Sciatic nerve (tissue), 2 donors: ENCODE measurements around the gene NCKAP5. TPM values are rescaled to one million over a fixed set of nuclear protein-coding genes. Genes with fewer than 3 reads are reported as not detected.

Experiments
- ATAC-seq: fragments of 200-7000 bp; cut with Tn5 transposase; one replicate; pipeline ENCODE4 v1.9.1; 2020; ENCODE audit warnings: mild to moderate bottlenecking, moderate library complexity
- DNase-seq: peaks from one replicate; pipeline ENCODE4 v3.0.0-alpha.2; 2020; ENCODE audit warnings: low spot score
- intact Hi-C: fragments of 100-400 bp; cut with DNase I; formaldehyde crosslinking; loops from one replicate; pipeline ENCODE4 v1.14.2; 2022
- total RNA-seq: library from RNA; stranded (reverse); fragmentation: NEBNext Ultra II Directional; extraction: Animal tissue kit (Norgen Biotek cat#: 25700); gene quantifications from one replicate; pipeline ENCODE4 v1.2.1, GENCODE V29; 2021
- donor health status: DM: no; HTN: no; CAD: no.
- donor health status: DM: no; HTN: no; CAD: no.

NCKAP5 gene
- total RNA-seq, 1 donor from 2014 or later: 10.5 TPM

DNA sequence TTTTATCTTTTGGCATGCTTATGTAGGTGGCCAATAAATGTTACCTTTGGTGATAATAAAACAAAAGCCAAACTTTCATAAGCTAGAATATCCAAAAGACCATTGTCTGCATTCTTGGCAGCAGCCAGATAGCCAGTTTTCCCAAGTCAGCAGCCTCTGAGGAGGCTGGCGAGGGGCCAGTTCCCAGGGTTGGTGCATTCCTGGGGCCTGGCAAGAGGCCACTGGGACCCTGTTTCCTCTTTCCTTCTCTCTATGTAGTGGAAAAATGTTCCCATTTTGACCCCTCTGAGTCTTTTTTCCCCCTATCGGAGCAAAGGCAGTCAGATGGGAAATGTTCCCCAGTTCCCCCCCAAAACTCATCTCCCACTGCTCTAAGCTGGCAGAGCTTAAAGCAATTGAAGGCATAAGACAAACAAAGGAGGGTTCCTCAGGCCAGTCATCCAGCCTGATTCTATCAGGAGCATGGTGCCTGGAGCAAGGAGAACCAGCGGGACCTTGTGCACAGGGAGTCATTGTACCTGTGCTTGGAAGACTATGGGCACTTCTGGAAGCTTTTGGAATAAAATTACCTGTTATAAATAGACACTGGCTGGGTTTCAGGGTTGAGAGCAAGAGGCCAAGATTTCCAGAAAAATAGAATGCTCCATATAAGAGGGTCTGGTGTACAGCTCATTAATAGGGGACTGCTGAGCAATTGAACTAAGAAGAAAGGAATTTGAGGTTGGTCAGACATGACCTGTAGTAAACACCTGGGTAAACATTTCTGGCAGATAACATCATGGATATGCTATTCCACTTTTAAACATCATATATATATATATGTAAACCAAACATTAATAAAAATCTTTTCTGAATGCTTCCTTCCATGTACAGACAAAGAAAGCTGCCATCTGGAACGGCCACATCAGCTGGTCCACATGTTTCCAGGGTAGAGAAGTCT, 63.4 kb downstream of the NCKAP5 start:
- intact Hi-C loops: no loop called here
- DNase-seq: peak; percentile 63

DNA sequence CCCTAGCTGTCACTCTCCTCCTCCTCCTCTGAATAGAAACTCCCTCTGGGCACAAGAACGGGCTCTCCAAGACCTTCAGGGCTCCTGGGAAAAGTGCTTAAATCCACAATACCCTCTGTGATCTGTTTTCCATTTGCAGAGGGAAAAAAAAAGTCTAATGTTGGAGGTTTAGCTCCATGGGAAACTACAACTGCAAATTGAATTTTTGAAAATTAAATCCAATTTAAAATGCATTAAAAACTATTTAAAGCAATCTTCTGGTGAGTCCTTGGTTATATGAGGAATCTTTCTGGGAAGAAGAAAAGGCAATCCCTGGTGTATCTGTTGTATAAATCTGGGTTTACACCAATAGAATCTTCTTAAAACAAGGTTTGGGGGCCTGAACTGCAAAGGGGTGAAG, 64.3 kb downstream of the NCKAP5 start:
- ATAC-seq (no peak), DNase-seq (no peak)
- intact Hi-C loops: no loop called here

More for the DNA sequence above, 63.4 kb downstream of the NCKAP5 start:
- ATAC-seq: peak; percentile 46

DNA sequence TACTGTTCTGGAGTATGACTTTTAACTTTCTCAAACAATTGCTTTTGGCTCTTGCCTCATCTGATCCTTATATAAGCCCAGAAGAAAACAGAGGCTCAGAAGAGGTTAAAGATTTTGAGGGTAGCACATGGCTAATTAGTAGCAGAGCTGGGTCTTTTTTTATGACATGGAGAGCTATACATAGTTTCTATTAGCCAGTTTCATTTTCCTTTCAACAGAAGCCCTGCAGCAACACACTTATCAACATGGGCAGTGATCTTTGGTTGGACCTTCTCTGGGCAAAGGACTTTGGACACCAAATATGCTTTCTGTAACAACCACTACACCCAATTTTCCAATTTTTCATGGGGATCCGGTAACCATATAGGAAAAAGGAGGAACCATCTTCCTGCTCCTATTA, 64.9 kb downstream of the NCKAP5 start:
- DNase-seq (no peak), ATAC-seq (no peak)
- intact Hi-C loops: no loop called here

DNA sequence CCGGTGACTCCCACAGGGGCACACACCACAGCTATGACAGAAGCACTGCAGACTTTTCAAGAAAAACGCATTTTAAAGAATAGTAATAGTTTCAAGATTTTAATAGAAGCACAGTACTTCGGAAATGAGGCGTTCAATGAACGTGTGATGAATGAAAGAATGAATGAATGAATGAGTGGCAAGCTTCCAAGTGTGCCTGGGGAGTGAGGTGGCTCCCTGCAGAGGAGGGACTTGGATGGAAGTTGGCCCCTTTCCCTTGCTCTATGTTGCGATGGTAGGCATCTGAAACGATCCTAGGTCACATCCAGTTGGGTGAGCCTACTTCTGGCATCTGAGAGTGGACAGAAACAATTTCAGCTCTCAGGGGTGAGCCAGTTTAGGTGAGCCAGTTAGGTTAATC, 65.6 kb downstream of the NCKAP5 start:
- no peak for DNase-seq
- intact Hi-C loops: no loop called here
- no peak for ATAC-seq

DNA sequence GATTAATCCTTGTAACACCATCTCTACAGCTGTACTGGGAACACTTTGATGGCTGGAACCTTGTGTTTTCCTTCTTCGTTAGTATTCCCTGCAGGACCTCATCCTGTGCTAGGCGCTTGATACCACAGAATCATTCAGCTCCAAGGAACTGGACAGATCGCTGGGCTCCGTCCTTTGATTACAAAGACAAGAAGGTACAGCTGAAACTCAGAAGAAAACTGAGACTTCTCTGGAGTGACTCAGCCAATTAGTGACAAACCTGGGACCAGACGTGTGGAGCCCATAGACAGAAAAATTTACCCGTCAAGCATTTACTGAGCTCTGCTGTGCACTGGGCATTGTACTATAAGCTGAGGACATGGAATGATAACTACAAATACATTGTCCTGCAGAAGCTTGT, 67.3 kb downstream of the NCKAP5 start:
- DNase-seq (no peak), ATAC-seq (no peak)
- intact Hi-C loops: no loop called here

DNA sequence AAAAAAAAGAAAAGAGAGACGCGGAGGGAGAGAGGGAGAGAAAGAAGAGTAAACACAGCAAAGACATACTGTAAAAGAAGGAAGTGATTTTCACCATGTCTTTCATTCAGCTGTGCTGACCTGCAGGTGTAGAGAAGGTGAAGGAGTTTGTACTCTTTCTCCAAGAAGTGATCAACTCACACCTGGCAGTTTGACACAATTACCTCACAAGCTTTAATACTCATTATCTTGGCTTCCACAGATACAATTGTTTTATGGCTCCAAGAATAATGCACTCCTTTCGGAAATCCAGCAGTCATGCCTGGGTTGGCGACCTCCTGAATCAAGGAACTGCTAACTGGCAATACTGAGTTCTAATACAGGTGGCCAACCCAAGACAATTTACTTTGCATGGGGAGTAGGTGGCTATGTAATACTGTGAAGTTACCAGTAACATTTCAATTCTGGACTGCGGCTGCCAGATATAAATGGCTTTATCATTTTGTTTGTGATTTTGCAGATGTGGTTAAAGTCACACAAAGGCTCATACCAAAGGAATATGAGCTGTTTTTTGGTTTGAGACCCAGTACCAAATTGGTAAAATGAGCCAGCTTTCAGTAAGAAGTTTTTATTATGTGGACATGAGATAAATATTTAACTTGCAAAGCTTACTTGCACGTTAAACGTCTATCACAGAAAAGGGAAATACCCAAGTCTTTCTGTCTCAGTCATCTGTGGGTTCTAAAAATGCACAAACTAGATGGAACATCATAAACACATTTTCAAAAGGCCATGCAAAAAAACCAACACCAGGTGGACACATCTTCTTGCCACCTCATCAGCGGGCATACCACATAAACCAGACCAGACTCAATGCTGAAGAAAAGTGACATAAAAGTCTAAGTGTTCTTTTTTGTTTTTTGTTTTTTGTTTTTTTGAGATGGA, 69.3 kb downstream of the NCKAP5 start:
- ATAC-seq (no peak), DNase-seq (no peak)
- intact Hi-C loops: no loop called here

DNA sequence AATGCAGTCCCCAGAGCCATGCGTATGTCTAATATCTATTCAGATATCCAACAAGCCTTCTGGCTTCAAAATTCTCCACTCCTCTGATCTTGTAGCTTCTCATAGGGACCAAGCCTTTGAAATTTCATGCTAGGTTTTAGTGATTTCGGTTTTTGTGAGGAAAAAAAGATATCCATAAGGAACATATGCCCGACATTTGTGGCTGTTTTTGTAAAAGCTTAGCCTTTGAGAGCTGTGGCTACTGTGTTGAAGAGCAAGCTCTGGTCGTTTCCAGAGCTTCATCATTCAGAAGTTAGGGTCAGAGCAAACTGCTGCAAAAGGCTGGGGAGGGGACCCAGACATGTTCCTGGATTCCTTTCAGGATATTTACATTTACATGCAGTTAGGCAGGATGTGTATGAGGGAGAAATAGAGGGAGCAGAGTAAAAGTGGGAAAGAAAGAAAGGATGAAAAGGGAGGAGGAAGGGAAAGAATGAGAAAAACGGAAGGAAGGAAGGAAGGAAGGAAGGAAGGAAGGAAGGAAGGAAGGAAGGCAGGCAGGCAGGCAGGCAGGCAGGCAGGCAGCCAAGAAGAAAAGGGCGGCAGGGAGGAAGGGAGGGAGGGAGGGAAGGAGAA, 70.2 kb downstream of the NCKAP5 start:
- intact Hi-C loops: no loop called here
- ATAC-seq (no peak), DNase-seq (no peak)

DNA sequence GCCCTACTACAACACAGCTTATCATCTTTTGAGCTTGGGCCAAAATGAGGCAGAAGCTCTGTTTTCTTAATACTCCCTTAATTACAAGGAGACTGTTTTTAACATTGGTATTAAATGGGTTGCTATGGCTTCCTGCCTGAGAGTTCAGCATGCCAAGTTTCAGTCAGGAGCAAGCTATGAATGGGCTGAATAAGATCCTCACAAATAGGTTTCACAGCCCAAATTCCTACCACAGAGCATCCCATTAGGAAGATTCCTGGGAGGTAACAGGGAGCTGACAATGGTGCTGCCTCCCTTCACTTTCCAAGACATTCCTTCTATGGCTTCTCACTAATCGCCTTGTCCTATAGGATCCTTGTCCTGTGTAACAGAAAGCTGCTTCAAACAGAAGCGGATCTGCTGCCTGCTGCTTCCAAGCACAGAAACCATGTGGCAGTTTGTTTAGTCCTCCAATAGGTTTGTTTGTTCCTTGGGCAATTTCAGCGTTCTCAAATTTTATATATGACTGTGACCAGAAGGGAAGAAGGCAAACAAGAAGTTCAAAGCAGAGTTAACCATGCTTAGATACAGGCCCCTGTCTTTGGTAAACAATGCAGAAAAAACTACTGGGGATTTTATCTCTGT, 70.9 kb downstream of the NCKAP5 start:
- intact Hi-C loops: no loop called here
- ATAC-seq: peak; percentile 53
- DNase-seq: no peak

DNA sequence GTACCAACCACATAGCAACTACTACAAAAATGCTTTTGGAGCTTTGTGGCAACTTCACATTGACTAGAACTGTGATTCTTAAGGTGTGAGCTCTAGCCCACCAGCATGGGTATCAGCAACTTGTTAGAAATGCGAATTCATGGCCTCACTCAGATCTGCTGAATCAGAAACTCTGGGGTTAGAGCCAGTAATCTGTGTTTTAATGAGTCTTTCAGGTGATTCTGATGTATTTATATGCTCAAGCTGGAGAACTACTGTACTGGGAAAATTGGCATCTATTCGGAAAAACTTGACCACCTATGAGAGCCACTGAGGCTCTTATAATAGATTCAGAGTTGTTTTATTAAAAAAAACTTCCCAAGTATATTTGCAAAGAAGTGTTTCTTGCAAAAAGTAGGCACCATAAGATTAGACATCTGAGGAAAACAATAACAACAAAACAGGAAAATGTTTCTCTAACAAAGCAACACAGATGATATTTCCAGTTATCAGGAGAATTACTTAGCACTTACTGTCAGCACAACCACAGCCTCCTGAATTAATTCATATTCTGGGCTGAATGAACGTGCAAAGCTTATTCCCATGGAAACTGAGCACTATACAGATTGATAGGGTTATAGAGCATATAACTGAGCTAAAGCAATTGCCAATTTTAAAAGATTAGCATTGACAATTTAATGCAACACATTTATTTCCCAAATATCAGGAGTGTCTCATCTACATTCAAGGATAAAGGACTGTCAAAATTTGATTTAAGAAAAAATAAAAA, 71.6 kb downstream of the NCKAP5 start:
- ATAC-seq: no peak
- intact Hi-C loops: no loop called here

DNA sequence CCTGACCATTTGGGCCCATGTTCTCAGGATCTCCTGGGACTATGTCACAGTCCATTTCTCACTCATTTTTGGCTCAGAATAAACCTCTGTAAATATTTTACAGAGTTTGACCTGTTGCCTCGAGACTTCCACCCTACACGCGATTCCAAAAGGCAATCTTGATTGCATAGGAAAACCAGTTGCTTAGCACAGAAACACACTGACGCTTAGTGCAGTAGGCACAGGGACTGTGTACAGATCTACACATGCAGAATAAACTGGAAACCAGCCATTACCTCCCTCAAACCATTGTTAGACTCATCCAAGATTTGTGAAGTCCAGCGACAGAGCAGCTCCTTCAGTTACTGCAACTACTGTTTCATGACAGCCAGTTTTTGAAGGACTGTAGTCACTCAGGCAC, 73.0 kb downstream of the NCKAP5 start:
- intact Hi-C loops: no loop called here
- DNase-seq: no peak
- no peak for ATAC-seq

More for the DNA sequence above, 71.6 kb downstream of the NCKAP5 start:
- DNase-seq: no peak

DNA sequence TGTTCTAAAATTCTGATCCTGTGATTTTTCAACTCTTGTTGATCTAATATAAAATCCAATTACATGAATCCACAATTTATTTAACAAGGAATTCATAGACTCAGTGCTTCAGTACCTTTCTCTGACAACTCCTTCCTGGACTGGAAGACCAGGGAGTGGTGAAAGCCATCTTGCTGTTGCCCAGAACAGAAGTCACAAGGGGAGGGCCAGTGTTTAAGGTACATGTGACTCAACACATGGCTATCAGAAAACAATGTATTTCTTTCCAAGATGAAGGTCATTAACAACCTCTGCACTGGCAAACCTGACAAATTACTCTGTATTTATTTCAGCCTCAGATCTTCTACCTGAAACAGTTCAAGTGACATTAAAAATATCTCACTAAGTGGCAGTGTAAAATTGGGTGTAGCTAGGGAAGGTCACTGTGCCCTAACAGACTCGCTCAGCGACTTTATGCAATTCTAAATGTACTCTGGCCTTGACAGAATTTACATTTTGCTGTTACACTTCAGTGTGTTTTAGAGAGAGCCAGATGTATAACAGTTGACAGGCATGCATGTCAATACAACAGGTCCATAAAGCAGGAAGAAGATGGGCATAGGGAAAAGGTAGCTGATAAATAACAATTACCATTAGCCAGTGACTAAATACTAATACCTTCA, 75.4 kb downstream of the NCKAP5 start:
- intact Hi-C loops: no loop called here
- no peak for ATAC-seq
- no peak for DNase-seq

DNA sequence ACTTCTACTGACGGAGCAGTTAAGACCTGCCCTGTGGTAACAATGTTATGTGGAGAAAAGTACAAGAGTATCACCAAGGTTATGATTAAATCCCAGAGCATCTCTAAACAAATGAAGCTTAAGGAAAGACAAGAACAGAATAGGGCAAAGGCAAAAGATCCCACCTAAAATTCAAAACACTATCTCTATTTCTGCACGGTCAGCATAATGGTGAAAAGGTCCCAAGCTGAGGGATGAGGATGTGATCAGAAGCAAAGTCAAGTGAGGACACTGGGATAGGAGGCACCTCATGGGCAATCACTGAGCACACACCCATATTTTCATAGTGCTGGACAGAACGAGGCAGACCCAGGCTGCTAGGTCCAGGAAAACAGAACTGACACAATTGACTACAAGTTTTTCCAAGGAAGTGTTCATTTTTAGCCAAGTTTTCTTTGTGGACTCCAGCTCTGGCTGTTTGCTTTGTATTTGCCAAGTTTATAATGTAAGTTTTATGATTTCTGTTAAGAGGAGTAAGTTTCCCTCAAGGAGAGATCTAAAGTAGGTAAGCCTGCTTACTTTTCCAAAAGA, 77.8 kb downstream of the NCKAP5 start:
- intact Hi-C loops: no loop called here

DNA sequence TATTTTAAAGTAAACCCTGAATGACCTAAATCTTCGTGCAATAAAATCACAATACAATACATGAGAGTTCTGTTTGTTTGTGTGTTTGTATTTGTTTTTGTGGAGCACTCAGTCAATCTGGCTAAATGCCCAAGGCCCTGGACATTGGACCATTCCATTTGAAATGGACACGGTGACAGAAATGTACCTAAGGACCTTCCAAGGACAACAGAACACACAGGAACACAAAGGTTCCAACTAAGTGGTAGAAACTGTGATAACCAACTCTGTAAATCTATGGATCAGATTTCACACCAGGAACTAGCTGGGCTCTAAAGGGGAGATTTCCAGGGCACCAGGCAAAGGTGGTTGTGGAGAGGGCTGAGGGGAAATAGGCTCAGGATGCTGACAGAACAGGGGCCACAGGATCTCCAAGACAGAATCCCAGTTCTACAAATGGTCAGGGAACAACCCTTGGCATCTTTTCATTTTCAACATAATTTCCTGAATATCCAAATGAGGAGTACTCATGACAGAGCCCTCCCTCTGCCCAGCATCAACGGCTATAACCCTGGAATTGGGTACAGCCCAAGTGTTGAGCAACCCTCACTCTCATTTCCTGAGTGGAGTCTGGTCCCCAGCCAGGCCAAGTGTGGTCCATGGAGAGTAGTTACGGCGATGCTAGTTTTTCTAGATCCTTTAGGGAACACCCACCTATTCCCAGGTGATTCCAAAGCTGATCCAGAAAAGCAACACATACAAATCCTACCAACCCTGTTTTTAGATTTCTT, 78.4 kb downstream of the NCKAP5 start:
- ATAC-seq (peak; percentile 95), DNase-seq (peak; percentile 82)
- intact Hi-C loops: no loop called here

More for the DNA sequence above, 77.8 kb downstream of the NCKAP5 start:
- DNase-seq: no peak
- ATAC-seq: peak; percentile 91

DNA sequence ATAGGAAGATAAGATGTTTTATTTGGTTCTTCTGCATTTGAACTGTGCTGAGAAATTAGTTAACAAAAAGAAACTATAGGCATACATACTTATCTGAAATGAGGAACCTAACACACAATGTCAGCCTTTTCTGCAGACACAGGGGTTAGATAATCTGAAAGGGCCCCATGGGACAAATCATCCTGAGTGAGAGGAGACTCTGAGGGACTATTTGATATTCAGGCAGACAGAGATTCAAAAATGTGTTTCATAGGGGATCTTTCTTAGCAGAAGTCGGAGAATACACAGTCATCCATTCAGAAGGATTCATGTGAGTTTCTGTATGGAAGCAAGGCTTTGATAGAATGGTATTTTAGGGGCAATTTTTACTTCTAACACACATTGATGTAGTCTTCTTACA, 79.1 kb downstream of the NCKAP5 start:
- intact Hi-C loops: no loop called here
- ATAC-seq (no peak), DNase-seq (no peak)

DNA sequence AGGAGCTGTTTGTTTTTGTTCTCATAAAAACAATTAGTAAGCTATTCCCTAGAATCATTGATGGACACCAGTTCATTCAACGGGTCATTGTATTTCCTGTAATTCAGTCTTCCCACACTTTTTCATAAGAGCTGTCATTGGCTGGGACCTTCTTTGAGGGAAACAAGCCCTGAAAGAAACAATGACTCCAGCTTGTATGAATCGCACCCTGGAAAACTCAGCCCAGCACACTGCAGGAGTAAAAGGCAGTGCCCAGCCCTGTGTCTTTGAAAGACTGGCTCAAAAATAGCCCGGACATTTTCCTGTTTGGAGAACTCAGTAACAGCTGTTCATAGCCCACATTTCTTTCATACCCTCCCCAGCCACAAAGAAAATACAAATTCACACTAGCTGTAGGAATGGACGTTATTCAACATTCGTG, 81.5 kb downstream of the NCKAP5 start:
- DNase-seq (no peak), ATAC-seq (no peak)
- intact Hi-C loops: no loop called here

DNA sequence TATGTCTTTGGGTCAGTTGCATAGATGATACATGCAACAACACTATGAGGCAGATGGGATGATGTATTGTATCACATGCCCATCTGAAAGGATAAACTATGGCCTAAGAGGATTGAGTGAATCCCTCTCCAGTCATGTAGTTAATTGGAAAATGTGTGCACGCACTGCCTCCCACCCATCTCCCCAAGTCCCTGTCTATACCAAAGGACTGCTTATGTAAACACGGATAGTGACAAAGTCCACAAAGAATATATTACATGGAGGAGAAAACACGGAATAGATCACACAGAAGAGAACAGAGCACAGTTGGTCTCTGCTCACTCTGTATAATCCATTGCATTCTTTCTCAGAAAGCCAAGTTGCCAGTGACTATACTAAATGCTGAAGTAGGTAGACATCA, 82.4 kb downstream of the NCKAP5 start:
- ATAC-seq: no peak
- DNase-seq: no peak
- intact Hi-C loops: no loop called here

DNA sequence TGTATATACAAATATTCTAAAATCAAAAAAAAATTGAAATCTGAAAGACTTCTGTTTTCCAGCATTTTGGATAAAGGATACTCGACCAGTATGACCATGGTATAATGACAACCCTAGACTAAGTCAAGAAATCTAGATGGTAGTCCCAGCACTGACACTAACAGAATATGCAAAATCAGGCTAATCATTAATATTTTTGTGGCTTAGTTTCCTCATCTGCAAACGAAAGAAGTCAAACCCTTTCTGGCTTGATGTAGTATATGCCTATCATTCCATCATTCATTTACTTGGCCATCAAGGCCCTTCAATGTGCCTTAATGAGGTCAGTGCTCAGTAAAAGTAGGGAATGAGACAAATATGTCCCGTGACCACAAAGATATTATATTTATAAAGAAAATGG, 83.5 kb downstream of the NCKAP5 start:
- intact Hi-C loops: no loop called here
- ATAC-seq: no peak
- DNase-seq: no peak
